Measurements from ENCODE around the gene TPCN1. TPM values are rescaled to one million over a fixed set of nuclear protein-coding genes. Genes with fewer than 3 reads are reported as not detected.

TPCN1 gene
- total RNA-seq, 1 experiment from 2014 or later, result 14.3 TPM

DNA sequence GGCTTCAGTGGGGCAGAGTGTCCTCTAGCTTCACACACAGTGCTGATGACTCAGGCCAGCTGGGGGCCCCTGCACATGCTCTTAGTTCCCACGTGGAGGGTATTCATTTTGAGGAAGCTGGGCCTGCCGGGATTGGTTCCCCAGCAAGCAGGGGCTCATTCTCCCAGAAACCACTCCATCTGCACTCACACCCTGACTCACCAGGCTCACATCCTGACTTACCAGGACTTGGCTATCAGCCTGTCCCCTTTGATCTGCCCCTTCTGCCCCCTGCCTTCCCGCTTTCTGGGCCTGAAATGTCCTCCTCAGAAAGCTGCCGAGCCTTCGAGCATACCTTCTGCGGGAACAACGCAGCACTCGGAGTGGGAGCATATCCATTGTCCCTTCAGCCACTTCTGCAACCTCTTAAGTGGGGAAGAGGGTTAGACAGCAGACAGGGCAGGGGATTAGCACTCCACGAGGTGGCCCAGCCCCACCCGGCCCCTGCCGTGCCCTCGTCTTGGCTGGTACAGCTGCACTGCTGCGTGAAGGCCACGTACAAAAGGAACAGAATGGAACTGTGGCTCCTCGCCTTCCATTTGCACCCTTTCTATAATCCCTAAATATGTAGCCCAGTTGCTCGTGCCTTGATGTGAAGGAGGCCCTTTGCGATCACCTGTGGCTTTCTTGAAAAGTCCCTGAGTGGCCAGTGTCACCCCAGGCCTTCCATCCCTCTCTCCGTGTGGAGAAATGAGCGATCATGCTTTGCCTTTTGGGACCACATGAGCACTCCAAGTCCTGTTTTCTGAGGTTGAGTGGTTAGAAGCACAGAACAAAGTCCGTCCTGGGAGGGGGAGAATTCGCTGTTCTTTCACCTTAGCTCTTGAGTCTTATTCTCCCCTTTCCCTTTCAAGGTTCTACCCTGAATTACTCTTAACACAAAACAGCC lies 26.1 kb downstream of the TPCN1 start:
- in situ Hi-C loops (cut with HindIII; ENCODE audit: low pct_unique_long_range_greater_than_20kb, low sequenced_read_pairs), result no loop called here
- DNase-seq (ENCODE audit: low read depth, low spot score), result no peak

DNA sequence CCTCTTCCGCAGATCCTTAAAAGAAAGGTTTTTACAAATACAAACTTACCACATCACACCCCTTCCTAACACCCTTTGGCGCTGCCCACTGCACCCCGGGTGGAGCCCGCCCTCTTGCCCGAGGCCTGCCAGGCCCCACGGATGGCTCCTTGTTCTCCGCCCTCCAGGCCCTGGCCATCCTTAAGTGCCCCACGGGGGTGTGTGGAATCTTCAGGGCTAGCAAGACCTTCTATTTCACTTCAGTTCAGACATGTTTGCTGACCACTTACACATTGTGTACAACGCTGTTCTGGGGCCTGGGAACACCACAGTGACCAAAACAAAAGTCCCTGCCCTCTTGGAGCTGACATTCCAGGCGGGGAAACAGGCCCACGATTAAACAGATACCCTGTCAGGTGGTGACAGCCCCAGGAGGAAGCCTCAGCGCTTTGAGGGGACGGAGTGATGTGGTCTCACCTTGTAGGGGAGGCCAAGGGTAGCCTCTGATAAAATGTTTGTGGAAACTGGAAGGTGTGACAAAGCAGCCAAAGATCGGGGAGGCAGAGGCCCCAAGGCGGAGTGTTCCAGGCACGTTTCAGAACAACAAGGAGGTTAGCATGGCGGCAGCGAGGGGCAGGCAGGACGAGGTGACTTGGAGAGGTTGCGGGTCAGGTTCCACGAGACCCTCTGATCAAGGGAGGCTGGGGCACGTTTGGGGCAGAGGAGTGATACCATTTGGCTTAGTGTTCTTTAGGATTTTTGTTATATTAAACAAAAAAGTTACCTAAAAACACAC lies 27.0 kb downstream of the TPCN1 start:
- DNase-seq (ENCODE audit: low read depth, low spot score), result no peak
- in situ Hi-C loops (cut with HindIII; ENCODE audit: low pct_unique_long_range_greater_than_20kb, low sequenced_read_pairs), result no loop called here

DNA sequence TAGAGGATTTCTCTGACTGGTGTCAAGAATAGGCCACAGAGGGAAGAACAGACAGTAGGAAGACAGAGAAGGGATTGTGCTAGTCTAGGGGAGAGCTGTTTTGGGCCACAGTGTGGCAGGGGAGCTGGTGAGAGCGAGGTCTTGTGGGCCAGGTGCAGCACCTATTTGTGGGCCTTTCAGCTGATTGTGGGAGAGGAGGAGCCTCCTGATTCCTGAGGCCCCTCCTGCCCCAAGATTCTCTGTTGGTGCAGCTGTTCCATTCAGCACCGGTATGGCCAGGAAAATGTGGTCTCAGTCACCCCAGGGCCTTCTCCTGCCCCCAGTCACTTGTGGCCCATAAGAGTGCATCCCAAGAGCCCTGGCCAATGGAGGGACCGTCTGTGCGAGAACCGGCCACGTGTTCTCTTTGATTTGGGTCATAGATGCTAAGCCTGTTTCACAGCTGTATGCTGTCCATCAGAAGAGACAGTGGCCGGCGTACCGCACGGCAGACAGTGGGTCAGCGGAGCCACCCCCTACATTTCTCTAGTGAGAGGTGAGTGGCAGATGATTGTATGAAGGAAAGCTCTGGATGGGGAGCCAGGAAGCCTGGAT lies 27.7 kb downstream of the TPCN1 start:
- DNase-seq (ENCODE audit: low read depth, low spot score), result no peak
- in situ Hi-C loops (cut with HindIII; ENCODE audit: low pct_unique_long_range_greater_than_20kb, low sequenced_read_pairs), result no loop called here

DNA sequence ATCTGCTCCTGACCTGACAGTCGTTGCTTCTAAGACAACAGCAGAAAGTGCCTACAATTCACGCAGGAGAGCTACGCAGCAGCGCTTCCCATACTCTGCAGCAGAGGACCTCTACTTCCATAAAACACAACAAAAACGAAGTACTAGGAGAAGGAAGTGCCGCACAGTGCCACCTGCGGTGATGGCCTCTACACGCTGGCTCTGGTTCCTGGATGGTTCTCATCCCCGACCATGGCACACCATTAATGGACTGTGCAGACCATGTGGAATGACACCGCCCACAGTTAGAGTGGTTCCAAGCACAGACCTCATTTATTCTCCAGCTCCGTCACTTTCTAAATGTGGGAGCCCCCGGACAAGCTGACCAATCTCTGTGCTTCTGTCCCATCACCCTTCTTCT lies 28.3 kb downstream of the TPCN1 start:
- no peak for DNase-seq (ENCODE audit: low read depth, low spot score)
- in situ Hi-C loops (cut with HindIII; ENCODE audit: low pct_unique_long_range_greater_than_20kb, low sequenced_read_pairs), result no loop called here

DNA sequence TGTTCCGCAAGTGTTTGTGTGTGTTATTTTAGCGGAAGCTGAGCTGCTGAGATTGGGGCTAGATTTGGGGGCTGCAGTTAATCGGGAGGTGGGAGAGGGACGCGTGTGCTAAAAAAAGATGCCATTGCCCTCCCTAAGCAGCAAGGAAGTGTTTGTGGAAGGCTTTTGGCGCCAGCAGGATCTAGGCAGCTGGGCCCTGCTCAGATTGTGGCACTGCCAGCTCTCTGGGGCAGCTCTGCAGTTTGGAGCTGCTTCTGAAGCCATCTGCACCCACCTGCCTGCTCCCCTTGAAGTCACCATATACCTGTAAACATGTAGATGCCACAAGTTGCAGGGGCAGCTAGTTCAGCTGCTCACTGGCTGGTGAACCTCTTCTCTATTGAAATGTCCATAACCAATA lies 28.8 kb downstream of the TPCN1 start:
- in situ Hi-C loops (cut with HindIII; ENCODE audit: low pct_unique_long_range_greater_than_20kb, low sequenced_read_pairs), result no loop called here
- DNase-seq (ENCODE audit: low read depth, low spot score), result no peak

DNA sequence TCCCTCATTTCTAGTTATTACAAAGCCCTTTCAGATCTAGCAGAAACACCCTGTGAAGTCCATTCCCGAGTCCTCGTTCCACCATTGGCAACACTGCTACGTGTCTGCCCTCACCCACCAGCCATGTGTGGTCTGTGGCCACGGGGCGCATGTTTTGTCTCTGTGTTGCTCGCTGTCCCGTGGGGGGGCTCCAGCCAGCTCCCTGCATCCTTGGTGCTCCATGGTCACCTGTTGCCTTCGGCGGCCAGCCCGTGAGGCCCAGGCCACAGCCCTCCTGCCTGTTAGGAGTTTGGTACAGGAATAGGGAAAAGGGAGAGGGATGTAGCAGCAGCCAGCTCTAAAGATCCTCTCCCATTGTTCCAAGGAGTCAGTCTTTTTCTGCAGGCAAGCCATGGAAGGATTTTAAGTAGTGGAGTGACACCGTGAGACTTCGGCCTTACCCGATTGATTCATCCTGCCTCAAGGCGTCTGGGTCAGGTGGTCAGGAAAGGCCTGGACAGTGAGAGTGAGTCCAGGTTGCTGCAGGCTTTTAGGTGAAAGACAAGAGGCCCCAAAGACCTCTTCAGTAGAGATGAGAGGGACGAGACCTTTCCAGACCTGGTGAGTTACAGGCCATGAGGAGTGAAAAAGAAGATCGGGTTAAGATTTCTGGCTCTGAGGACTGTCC lies 30.3 kb downstream of the TPCN1 start:
- in situ Hi-C loops (cut with HindIII; ENCODE audit: low pct_unique_long_range_greater_than_20kb, low sequenced_read_pairs), result no loop called here
- DNase-seq (ENCODE audit: low read depth, low spot score), result no peak

DNA sequence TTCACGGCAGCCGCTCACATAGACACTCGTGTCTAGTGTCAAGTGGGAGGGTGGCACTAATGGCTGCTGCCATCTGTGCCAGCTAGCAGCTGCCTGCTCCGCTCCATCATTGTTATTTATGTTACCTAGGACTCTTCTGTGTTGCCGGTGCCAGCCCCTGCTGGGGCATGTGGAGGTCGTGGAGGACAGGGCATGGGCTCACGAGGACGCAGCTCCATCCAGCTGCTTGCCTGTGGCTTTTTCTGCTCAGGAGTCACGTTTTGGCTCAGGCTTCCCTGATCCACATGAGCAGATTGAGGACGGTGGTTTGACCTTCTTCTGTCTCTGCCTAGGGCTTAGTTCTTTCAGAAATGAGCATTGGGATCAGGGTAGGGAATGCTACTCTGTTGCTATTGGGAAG lies 31.2 kb downstream of the TPCN1 start:
- in situ Hi-C loops (cut with HindIII; ENCODE audit: low pct_unique_long_range_greater_than_20kb, low sequenced_read_pairs), result no loop called here
- no peak for DNase-seq (ENCODE audit: low read depth, low spot score)

DNA sequence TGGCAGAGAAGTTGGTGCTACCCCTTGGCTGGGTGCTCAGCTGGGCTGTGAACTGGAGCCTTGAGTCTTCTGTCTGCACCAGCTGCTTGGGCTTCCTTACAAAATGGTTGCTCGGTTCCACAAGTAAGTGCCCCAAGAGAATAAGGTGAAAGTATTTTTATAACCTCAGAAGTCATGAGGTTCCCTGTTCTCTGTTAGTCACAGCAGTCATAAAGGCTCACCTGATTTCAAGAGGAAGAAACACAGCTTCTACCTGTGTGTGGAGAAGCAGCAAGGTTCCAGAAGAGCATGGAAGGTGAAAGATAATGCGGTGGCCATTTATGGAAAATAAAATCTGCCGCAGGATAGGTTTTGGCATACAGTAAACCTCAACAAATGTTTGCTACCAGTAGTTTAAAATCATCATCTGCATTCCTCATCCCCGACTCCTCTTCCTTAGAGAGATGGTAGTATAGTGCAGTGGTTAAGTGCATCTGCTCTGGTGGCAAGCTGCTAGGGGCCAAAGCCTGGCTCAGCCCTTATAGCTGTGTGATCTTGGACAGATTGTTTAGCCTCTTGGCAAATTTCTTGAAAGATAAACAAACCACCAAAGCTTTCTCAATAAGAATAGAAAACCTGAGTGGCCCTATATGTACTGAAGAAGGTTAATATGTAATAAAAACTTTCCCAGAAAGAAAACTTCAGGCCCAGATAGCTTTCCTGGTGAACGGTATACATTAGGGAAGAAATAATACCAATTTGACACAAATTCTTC lies 32.4 kb downstream of the TPCN1 start:
- DNase-seq (ENCODE audit: low read depth, low spot score), result no peak
- in situ Hi-C loops (cut with HindIII; ENCODE audit: low pct_unique_long_range_greater_than_20kb, low sequenced_read_pairs), result no loop called here

DNA sequence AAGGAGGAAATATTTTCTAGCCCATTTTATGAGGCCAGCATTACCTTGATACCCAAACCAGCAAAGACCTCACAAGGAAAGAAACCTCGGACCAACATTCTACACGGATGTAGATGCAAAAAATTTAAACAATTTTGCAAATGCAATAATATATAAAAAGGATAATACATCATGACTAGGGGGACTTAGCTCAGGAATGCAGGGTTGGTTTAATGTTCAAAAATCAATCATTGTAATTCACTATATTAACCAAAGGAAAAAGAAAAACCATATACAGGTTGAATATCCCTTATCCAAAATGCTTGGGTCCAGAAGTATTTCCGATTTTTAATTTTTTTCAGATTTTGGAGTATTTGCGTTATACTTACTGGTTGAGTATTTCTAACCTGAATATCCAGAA lies 33.0 kb downstream of the TPCN1 start:
- in situ Hi-C loops (cut with HindIII; ENCODE audit: low pct_unique_long_range_greater_than_20kb, low sequenced_read_pairs), result no loop called here
- DNase-seq (ENCODE audit: low read depth, low spot score), result no peak

DNA sequence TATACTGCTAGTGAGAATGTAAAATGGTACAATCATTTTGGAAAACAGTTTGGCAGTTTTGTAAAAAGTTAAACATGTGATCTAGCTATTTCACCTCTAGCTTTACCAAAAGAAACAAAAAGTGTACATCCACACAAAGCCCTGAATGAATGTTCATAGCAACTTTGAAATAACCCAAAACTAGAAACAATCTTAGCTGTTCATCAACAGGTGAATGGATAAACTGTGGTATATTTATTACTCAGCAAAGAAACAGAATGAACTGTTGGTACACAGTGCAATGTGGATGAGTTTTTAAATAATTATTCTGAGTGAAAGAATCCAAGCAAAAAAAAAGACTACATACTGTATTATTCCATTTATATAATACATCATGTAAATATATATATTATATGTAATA lies 36.3 kb downstream of the TPCN1 start:
- in situ Hi-C loops (cut with HindIII; ENCODE audit: low pct_unique_long_range_greater_than_20kb, low sequenced_read_pairs), result no loop called here

DNA sequence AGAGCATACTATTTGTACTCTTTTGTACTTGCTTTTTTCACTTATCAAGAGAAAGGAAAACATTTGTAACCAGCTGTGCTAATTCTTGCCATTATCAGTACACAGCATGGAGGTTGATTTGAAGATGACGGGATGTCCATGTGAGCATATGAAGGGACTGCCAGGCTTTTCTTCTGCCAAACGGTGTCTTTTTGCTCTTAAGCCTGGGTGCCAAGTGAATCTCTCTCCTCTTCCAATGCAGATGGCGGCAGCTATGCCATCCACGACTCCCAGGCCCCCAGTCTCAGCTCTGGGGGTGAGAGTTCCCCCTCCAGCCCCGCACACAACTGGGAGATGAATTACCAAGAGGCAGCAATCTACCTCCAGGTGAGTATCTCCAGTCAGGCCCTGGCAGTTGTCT lies 38.9 kb downstream of the TPCN1 start:
- in situ Hi-C loops (cut with HindIII; ENCODE audit: low pct_unique_long_range_greater_than_20kb, low sequenced_read_pairs), result no loop called here
- DNase-seq (ENCODE audit: low read depth, low spot score), result no peak

More for the DNA sequence above, 36.3 kb downstream of the TPCN1 start:
- no peak for DNase-seq (ENCODE audit: low read depth, low spot score)

DNA sequence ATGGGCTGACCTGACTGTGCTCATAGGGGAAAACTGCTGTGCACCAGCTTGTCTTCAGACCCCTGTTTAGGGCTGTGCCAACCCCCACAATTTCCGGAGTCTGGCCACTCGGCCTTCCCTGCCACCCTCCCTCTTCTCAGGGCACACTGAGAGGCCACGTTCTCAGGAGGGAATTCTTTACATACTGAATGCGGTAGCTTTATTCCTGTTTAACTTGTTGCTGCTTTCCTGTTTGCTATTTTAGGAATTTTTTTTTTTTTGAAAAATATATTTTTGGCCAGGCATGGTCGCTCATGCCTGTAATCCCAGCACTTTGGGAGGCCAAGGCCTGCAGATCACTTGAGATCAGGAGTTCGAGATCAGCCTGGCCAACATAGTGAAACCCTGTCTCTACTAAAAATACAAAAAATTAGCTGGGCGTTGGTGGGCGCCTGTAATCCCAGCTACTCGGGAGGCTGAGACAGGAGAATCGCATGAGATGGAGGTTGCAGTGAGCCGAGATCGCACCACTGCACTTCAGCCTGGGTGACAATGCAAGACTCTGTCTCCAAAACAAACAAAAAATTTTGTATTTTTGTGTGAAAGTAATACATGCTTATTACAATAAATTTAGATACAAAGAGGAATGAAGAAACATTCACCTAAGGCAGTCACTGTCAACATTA lies 39.5 kb downstream of the TPCN1 start:
- in situ Hi-C loops (cut with HindIII; ENCODE audit: low pct_unique_long_range_greater_than_20kb, low sequenced_read_pairs), result no loop called here
- DNase-seq (ENCODE audit: low read depth, low spot score), result no peak

DNA sequence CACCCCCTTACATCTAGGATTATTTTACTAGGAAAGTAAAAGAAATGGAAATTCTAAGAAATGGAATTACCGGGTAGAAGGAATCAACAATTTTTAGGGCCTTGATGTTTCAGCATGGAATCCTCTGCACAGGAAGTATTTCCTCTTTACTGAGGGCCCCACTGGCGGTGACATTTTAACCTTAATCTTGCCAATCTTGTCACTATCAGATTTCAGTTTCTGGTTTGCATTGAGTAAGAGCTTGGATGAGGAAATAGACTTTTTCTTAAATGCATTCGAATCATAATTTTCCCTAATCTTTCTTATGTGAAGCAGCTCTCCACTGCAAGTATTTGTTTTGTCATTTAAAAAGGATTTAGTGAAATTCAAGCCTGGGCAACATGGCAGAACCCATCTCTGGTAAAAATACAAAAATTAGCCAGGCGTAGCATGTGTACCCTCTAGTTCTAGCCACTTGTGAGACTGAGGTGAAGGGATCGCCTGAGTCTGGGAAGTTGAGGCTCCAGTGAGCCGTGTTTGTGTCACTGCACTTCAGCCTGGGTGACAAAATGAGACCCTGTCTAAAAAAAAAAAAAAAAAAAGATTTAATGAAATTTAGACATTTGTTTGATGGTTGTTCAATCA lies 40.7 kb downstream of the TPCN1 start:
- in situ Hi-C loops (cut with HindIII; ENCODE audit: low pct_unique_long_range_greater_than_20kb, low sequenced_read_pairs), result no loop called here
- no peak for DNase-seq (ENCODE audit: low read depth, low spot score)

DNA sequence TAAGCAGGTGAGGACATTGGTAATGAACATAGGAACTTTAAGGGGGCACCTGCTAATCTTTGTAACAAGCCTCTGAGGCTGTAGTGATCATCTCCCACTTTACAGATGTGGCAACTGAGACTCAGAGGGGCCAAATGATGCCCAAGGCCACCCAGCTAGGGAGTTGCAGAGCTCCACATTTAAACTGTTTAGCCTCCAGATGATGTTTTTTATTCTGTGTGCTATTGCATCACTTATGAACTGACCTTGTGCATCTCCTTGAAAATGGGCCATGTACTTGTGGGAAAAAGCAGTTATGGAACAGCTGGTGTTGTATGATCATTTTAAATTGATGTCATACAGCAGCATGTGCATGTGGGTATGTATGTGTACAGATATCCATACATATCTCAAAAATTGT lies 41.4 kb downstream of the TPCN1 start:
- in situ Hi-C loops (cut with HindIII; ENCODE audit: low pct_unique_long_range_greater_than_20kb, low sequenced_read_pairs), result no loop called here
- no peak for DNase-seq (ENCODE audit: low read depth, low spot score)

DNA sequence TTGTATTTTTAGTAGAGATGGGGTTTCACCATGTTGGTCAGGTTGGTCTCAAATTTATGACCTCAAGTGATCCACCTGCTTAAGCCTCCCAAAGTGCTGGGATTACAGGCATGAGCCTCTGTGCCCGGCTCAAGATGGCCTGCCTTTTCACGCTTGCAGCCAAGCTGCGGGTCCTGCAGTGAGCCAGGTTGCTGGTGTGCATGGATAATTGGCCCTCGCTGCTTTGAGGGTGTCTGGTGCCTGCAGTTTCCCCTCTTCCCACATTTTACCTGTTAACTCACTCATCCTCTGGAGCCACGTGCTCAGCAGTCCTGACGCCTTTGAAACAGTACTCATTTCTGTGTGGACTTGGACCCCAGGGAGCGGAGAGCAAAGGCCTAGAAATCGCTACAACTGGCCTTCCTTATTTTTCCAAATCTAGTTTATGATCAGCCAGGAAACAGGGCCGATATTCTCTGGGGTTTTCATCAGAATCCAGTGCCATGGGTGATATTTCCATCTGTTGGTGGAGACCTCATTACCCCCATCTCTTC lies 42.2 kb downstream of the TPCN1 start:
- DNase-seq (ENCODE audit: low read depth, low spot score), result no peak
- in situ Hi-C loops (cut with HindIII; ENCODE audit: low pct_unique_long_range_greater_than_20kb, low sequenced_read_pairs), result no loop called here

All from SK-MEL-5 (cell line).